GM18868 (cell line): Measurements from ENCODE around the gene KCNE5.
"Not testable (repeated sequence)": the region's sequence is repeated elsewhere in the genome, so short reads cannot be mapped to it uniquely, and the experiment has no call there.

Experiments
- ATAC-seq: cut with Tn5 transposase; IDR thresholded peaks from one replicate; pipeline ENCODE4 v1.9.1; 2021; ENCODE audit warnings: mild to moderate bottlenecking, moderate library complexity; ENCODE audit not compliant: unreplicated experiment

The KCNE5 gene

GRCh38 chrX:109619771-109620170 lies 5.2 kb downstream of the KCNE5 start:
- no peak for ATAC-seq

- no peak for ATAC-seq
These were observed 10.0 kb downstream of the KCNE5 start for GRCh38 chrX:109614951-109615350.

- no peak for ATAC-seq
These were observed 23.5 kb downstream of the KCNE5 start for GRCh38 chrX:109601486-109601885.

GRCh38 chrX:109600237-109600651 lies 24.7 kb downstream of the KCNE5 start:
- ATAC-seq, result no peak

- no peak for ATAC-seq
These were observed 29.0 kb downstream of the KCNE5 start for GRCh38 chrX:109596015-109596414.

- ATAC-seq, result no peak
These were observed 34.8 kb downstream of the KCNE5 start for GRCh38 chrX:109590176-109590575.

GRCh38 chrX:109585488-109585887 lies 39.5 kb downstream of the KCNE5 start:
- no peak for ATAC-seq

GRCh38 chrX:109578916-109579315 lies 46.1 kb downstream of the KCNE5 start:
- ATAC-seq, result no peak

GRCh38 chrX:109577055-109577454 lies 47.9 kb downstream of the KCNE5 start:
- ATAC-seq, result no peak

- not testable (repeated sequence) for ATAC-seq
These were observed 48.9 kb downstream of the KCNE5 start for GRCh38 chrX:109576083-109576482.
